Epithelial cell of proximal tubule (primary cell): ENCODE results near the gene PERM1. TPM values are rescaled to one million over a fixed set of nuclear protein-coding genes. Genes with fewer than 3 reads are reported as not detected.
"Not testable (repeated sequence)": the region's sequence is repeated elsewhere in the genome, so short reads cannot be mapped to it uniquely, and the experiment has no call there.

Experiments
- DNase-seq: peaks from one replicate; pipeline ENCODE4 v3.0.0-alpha.2; 2011; ENCODE audit warnings: low read depth
- H3K4me3 ChIP-seq: 2 replicates; pipeline ENCODE4 v1.5.1; 2011; ENCODE audit warnings: low read depth, mild to moderate bottlenecking, low read length
- CTCF ChIP-seq: conservative IDR thresholded peaks from 2 replicates; pipeline ENCODE4 v1.5.1; 2012; ENCODE audit warnings: low read depth, mild to moderate bottlenecking, low read length
- total RNA-seq: library from RNA; depleted of rRNA; stranded (reverse); fragments of >200 nt; gene quantifications from 2 replicates; pipeline ENCODE4 v1.2.3, GENCODE V29; 2015

The PERM1 gene
- total RNA-seq, 1 donor from 2014 or later: not detected

GRCh38 chr1:1013105-1013921, 31.4 kb upstream of the PERM1 start, which contains the start of gene ISG15:
Gene ISG15, plus strand, starts transcription at chr1:1013497. Its CDS starts 77 bp downstream, at chr1:1013574.
- peak within 1 kb of the TSS; percentile 79 for H3K4me3 ChIP-seq
- no peak for TF ChIP-seq CTCF

GRCh38 chr1:1012736-1013104, 30.8 kb upstream of the PERM1 start:
- not testable (repeated sequence) for DNase-seq
- peak overlapping the region; percentile 79 for H3K4me3 ChIP-seq

More at GRCh38 chr1:1013105-1013921, 31.4 kb upstream of the PERM1 start, which contains the start of gene ISG15:
- DNase-seq: no peak

GRCh38 chr1:1011396-1011949, 29.6 kb upstream of the PERM1 start:
- TF ChIP-seq CTCF: no peak
- DNase-seq: no peak
- no peak overlapping the region for H3K4me3 ChIP-seq

GRCh38 chr1:1010131-1010530, 28.2 kb upstream of the PERM1 start:
- not testable (repeated sequence) for H3K4me3 ChIP-seq, DNase-seq

GRCh38 chr1:1006305-1007159, 24.6 kb upstream of the PERM1 start:
- H3K4me3 ChIP-seq: no peak overlapping the region
- DNase-seq: no peak
- TF ChIP-seq CTCF: no peak

- no peak overlapping the region for H3K4me3 ChIP-seq
- TF ChIP-seq CTCF: no peak
- no peak for DNase-seq
Measured at GRCh38 chr1:1005774-1006304, 23.9 kb upstream of the PERM1 start.

GRCh38 chr1:1004780-1005697, 23.1 kb upstream of the PERM1 start:
- no peak for TF ChIP-seq CTCF
- no peak overlapping the region for H3K4me3 ChIP-seq
- no peak for DNase-seq
